Mesenteric fat pad (tissue), 1 donor: Measurements from ENCODE around the gene SAMD9. TPM values are rescaled to one million over a fixed set of nuclear protein-coding genes. Genes with fewer than 3 reads are reported as not detected.
"Not testable (repeated sequence)": the region's sequence is repeated elsewhere in the genome, so short reads cannot be mapped to it uniquely, and the experiment has no call there.

ENCODE experiments used
- DNase-seq: peaks from one replicate; pipeline ENCODE4 v3.0.0-alpha.2; 2020; ENCODE audit warnings: low spot score
- total RNA-seq: library from RNA; stranded (reverse); fragmentation: NEBNext Ultra II Directional; extraction: Animal tissue kit (Norgen Biotek cat#: 25700); gene quantifications from one replicate; pipeline ENCODE4 v1.2.1, GENCODE V29; 2021
- donor health status: DM: yes; HTN: yes; CAD: no.

The SAMD9 gene
- total RNA-seq, 1 donor from 2014 or later, result 7.7 TPM

- no peak for DNase-seq
Measured at GRCh38 chr7:93120592-93121549, 3.1 kb upstream of the SAMD9 start.

DNA sequence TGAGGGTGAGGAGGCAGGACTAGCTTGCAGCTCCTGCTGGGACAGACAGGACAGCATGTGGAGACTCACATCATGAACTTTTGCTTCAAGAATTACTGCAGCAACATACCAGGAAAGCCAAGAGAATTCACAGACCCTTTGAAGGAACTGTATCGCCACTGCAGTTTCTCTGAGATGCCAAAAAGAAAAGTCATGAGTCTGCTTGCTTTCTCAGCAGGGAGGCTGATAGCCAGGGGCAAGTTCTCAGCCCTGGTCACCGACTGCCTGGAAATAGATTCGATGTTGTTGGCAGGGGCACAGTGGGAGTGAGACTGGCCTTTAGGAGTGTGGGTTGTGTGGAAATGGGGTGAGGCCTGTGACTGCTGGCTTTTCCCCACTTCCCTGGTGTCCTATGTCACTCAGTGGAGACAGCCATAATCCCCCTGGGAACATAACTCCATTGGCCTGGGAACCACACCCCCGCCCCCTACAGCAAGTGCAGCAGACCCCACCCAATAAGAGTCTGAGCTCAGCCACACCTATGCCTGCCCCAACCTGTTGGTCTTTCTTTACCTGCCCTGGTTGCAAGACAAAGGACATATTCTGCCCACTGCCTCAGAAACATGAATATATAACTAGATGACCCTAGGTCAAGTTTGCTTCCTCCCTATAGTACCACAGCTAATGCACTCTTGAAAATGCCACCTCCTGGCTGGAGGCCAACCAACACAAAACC, 1.6 kb upstream of the SAMD9 start:
- DNase-seq, result no peak

- no peak for DNase-seq
Measured at GRCh38 chr7:93117327-93117726, 452 bp downstream of the SAMD9 start.

DNA sequence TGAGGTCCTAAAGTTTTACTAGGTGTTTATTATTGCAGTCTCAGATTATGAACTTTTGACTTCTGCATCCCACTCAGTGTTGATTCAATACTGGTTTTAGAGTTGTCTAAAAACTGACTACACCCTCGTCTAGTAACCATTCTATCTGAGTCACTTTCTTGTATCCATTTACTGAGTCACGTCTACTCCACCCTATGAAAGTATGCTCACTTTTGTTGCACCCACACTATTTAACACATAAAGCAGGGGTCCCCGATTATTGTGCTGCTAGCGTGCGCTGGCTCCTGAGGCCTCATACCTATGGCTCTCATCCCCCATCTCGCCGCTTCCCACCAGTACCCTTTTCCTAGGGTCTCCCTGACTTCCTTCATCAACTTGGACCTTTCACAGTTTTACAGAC, 2.0 kb downstream of the SAMD9 start:
- no peak for DNase-seq

DNA sequence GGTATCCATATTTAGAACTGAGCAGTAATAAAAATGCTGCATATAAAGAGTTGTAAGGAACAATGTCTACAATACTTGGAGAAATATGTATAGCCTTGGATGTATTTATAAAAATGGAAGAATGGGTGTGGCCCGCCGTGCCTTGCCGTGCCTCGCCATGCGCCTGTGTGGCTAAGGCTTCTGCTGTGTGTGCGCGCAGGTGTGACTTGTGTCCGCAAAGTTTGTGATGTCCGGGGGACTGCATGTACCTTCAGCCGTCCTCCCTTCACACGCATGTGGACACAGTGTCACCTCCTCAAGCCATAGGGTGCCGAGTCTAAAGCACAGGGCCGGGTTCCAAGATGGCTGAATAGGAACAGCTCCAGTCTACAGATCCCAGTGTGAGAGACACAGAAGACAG, 9.8 kb downstream of the SAMD9 start:
- no peak for DNase-seq

DNA sequence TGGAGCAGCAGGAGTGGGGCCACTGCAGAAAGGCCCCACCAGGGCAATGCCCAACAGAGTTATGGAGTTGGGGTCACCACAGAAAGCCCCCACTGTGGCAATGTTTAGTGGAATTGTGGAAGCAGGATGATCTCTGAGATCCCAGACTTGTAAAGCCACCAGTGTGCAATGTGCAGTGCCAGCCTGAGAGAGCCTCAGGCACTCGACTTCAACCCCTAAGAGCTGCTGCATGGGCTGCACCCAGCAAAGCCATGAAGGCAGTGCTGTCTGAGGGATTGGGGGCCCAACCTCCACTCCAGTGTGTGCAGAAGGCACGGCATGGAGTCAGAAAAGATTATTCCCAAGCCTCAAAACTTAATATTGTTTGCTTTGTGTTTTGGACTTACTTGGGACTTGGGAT, 20.4 kb downstream of the SAMD9 start:
- DNase-seq, result no peak

DNA sequence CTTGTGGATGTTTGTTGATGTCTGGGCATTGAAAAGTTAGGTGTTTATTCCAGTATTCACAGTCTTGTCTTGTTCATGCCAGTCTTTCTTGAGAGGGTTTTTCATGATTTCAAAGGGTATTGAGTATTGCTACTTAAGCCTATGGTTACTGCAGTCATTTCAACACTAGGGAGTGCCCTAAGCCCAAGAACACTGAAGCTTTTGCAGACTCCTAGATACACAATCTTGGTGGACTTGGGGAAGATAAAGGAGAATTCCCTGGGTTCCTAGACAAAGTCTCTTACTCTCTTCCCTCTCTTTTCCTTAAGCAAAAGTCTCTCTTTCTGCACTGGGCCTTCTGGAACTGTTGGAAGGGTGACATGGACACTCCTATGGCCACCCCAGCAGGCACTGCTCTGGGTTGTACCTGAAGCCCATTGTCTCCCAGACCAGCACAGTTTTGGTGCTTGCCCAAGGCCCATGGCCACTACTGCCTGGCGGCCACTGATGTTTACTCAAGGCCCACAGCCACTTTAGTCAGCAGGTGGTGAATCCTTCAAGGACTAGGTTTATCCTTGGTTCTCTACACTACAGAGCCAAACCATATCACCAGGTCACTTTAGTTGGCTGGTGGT, 24.9 kb downstream of the SAMD9 start:
- DNase-seq, result no peak

DNA sequence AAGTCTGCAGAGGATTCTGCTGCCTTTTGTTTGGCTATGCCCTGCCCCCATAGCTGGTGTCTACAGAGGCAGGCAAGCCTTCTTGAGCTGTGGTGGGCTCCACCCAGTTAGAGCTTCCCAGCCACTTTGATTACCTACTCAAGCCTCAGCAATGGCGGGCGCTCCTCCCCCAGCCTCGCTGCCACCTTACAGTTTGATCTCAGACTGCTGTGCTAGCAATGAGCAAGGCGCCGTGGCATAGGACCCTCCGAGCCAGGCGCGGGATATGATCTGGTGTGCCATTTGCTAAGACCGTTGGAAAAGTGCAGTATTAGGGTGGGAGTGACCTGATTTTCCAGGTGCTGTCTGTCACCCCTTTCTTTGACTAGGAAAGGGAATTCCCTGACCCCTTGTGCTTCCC, 44.4 kb downstream of the SAMD9 start:
- not testable (repeated sequence) for DNase-seq

GRCh38 chr7:93062599-93062998, 55.2 kb downstream of the SAMD9 start:
- DNase-seq, result no peak

GRCh38 chr7:93060865-93061264, 56.9 kb downstream of the SAMD9 start:
- DNase-seq, result no peak

DNA sequence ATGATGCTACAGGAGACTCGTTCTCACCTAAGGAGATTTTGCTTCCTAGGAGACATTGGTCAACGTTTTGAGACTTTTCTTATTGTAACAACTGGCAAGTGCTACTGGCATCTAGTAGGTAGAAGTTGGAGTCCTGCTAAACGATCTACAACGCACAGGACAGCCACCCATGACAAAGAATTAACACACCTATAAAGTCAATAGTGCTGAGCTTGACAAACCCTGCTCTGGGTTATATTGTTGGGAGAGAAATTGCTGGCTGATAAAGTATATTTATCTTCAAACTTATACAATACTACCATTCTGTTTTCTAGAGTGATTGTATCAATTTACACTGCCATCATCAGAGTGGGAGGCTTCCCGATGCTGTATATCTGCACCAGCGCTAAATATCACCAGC, 57.8 kb downstream of the SAMD9 start:
- no peak for DNase-seq

- not testable (repeated sequence) for DNase-seq
Measured at GRCh38 chr7:93056621-93057020, 61.2 kb downstream of the SAMD9 start.

DNA sequence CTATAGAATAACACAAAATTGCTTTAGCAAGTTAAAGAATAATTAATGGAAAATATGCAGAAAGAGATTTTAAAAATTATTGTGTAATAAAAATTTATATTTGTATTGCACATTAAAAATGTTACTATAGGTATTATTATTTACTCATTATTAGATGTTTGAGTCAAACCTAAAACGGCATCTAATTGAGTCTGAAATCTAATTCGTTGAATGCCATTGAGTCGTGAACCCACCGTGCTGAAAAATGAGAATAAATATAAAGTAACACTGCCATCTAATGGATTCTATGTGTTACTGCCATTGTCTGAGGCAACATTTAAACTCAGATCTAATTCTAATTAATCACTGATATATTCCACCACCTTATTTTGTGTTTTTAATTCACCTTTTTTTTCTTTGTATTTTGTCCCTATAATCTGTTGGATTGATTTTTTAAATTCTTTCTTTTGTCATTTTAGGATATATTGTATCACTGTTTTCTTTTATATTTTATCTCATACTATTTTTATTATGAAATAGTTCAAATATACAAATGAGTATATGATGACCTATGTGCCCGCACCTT, 62.2 kb downstream of the SAMD9 start:
- no peak for DNase-seq

DNA sequence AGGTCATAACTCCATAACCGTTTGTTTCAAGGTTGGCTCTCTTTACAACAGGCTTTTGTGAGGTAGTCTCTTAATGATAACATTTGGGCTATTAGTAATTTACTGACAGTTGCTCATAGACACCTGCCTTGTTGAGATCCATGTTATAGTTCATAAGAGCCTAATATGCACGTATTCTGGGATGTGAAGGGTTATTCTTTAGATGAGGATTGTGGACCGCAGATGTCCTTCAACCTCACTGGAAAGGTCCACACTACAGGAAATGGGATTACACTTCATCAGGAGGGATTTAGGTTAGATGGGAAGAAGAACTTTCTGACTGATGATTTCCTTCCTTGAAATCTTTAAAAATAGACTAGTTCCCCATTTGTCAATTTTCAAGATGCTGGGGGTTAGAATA, 62.8 kb downstream of the SAMD9 start:
- DNase-seq, result no peak

DNA sequence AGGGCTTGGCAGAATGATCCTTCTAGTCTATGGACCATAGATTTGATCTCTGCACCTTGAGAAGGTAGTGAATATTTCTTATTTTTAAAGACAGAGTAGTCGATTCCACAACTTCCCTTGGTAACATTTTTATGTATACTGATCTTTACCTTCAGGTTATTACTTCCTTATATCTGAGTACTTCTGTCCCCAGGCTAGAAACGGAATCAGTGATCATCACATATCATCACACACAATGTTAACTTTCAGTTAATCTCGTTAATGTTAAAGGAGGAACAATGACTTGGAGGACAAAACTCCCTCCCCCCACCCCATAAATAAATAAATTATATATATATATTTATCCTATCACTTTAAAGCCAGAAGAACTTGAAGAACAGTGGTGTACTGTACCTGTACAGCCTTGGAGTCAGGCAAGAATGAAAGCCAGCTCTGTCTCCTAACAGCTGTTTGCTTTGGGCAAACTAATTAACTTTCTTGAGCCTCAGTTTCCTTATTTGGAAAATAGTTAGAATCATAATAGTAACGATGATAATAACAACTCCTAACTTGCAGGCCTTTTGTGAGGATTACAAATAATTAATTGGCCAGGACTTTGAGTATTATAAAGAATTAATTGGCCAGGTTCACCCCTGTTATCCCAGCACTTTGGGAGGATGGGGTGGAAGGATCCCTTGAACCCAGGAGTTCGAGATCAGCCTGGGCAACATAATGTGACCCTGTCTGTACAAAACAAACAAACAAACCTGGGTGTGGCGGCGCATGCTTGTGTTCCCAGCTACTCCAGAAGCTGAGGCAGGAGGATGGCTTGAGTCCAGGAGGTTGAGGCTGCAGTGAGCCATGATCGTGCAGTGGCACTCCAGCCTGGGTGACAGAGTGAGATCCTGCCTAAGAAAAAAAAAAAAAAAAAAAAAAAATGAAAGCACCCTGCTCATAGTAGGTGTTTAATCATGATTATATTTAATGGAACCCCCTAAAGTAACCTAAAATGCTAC, 63.5 kb downstream of the SAMD9 start:
- no peak for DNase-seq

GRCh38 chr7:93053209-93053948, 64.4 kb downstream of the SAMD9 start:
- no peak for DNase-seq

GRCh38 chr7:93051660-93052059, 66.1 kb downstream of the SAMD9 start:
- no peak for DNase-seq
